ENCODE results near the gene CAPZA2. TPM values are rescaled to one million over a fixed set of nuclear protein-coding genes. Genes with fewer than 3 reads are reported as not detected.
A peak's percentile ranks its signal among the peaks of the same experiment; 100 is the strongest.

CAPZA2 gene
- total RNA-seq, 1 experiment from 2014 or later = 132 TPM

GRCh38 chr7:116859323-116859722 is 3.1 kb upstream of the CAPZA2 start:
- DNase-seq (ENCODE audit: extremely low read depth, low read depth) = no peak

DNA sequence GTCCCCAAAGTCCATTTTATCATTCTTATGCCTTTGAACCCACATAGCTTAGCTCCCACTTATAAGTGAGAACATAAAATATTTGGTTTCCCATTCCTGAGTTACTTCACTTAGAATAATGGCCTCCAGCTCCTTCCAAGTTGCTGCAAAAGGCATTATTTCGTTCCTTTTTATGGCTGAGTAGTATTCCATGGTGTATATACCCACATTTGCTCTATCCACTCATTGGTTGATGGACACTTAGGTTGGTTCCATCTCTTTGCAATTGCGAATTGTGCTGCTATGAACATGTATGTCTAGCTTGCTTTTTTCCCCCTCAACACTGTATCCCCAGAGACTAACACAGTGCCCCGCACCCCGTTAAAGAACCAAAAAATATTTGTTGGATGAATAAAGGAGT is 670 bp upstream of the CAPZA2 start:
- no peak for DNase-seq (ENCODE audit: extremely low read depth, low read depth)

DNA sequence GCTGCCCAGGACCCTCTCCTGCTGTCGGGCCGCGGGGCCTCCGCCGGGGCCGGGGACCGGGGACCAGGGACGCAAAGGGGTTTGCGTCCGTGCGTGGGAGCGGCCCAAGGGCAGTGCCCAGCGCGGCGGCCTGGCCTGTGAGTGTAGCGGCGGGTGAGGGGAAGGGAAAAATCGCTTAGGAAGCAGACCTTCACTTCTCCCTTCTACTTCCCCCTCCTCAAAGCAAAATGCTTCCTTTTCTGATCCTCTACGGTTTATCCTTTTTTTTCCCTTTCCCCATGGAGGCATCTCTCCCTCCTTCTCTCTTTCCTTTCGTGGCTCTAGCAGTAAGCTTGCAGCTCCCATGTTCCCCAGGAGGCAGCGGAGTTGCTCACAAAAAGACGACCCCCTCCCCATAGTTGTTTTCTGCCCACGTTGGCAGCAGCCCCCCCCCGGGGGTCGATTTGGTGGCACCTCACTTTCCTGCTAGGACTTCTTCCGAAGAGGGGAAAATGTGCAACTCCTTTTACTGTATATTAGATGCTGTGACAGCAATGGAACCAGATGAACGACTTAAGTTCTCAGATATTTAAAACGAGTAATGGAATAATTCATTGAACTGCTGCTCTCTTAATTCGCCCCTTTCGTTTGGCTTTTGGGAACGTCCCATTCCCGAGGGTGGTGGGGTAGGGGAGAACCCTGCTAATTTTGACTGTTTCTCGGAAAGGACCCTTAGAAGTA is 724 bp downstream of the CAPZA2 start:
- peak; percentile 8 for DNase-seq (ENCODE audit: extremely low read depth, low read depth)

DNA sequence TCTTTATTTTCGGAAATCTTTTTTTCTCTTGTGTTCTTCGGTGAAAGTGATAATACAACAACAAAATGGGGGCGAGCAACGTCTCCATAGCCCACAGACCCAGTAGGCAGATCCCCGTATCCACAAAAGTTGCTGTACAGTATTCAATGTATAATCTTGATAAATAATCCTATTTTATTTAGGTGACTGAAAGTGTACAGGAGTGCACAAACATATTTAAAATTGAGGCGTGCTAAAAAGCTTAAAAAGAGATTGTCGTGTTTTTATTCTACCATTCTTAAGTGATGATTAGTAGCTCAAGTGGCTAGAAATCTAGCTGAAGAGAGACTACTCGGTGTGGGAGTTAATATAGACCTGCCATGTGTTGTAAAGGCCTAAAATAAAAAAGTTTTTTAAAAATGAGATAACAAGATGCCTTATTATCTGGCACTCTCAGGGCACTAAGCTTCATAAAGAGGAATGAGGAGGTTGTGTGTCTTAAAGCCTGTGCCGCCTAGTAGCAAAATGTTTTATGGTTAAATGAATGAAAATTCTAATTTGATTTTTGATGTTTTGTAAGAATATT is 1.6 kb downstream of the CAPZA2 start:
- DNase-seq (ENCODE audit: extremely low read depth, low read depth) = no peak

DNA sequence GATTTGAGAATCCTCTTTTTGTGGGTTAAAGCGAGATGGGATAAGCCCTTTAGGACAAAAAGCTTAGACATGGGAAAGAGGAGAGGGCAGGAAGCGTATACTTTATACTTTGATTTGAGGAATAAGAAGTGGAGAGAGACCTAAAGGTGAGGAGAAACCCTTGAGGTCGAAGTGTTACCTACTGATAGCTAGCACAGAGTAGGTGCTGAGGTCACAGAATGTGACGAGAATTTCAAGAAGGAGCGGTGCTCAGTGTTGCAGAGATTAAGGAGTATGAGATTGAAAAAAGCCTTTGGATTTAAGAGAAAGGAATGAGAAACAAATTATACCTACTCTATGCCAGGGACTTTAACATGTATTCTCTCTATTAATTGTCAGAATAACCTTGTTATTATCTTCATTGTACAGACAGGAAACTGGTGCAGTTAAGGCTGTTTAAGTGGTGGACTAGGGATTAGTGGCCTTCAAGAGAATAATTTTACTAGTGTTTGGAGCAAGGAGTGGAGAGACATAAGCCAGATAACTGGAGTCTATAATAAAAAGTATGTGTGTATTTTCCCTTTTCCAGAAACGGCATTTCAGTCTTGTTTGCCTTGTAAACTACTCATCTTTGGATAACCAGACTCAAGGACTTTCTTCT is 8.8 kb downstream of the CAPZA2 start:
- DNase-seq (ENCODE audit: extremely low read depth, low read depth) = no peak

DNA sequence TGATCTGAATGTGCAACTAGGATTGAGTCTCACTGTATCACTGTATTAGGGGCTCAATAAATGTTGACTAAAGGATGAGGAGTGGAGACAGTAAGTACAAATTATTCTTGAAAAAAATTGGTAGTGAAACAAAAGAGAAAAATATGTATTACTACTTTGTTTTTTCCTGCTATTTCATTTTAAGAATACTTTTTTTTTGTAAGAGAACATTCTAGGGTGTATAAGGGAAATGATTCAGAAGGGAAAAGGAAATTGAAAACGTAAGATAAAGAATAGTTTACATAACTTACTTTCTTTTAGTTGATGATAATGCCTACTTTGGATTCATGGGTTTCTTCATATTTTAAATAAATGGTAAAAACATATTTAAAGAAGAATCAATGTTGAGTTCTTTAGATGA is 9.6 kb downstream of the CAPZA2 start:
- no peak for DNase-seq (ENCODE audit: extremely low read depth, low read depth)

DNA sequence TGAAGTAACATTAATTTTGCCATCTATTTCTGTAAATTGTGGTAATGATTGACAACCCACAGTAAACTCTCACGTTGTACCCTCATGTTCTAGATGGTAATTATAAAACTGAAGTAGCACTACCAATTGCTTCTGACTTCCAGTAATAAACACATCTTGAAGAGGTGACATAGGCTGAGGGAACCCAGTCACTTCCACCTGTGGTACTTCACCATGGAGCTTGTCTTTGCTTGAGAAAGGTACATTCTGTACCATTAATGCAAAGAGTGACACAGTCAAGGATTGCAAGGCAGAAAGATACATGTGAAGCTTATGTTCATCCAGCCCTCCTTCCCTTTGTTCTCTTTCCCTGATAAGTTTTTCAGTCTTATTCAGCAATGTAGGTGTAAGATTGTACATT is 11.2 kb downstream of the CAPZA2 start:
- no peak for DNase-seq (ENCODE audit: extremely low read depth, low read depth)

DNA sequence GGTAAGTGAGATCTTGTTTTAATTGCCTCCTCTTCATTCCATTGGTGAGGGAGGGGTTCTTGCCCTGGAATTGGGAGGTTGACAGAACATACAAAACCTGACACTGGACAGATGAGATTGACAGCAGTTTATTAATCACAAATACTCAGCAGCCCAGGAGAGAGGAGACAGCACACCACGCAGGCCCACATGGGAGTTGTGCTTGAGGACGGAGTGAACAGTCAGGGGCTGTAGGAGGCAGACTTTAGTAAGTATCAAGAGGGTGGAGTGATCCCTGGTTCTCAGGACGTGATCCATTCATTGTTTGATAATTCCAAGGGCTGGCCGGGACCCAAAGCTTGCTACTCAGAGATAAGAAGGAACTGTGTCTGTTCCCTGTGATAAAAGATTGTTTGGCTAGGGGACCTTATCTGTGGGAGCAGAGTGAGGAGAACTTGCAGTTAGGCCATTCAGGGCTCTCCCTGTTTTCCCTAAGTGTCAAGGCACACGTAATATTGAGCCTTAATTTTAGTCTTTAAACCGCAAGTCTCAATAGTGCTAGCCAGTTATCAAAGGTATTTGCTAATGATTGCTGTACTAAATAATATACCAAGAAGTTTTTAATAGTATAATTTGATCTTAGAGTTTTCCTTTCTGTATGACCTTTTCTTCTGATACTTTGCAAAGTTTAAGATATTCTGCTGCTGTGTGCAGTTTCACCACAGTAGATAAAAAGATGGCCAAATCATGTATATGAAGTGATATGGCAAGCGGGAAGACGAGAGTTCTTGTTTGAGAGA is 14.5 kb downstream of the CAPZA2 start:
- DNase-seq (ENCODE audit: extremely low read depth, low read depth) = no peak

- DNase-seq (ENCODE audit: extremely low read depth, low read depth) = no peak
Measured at GRCh38 chr7:116877443-116878217, 15.2 kb downstream of the CAPZA2 start.

DNA sequence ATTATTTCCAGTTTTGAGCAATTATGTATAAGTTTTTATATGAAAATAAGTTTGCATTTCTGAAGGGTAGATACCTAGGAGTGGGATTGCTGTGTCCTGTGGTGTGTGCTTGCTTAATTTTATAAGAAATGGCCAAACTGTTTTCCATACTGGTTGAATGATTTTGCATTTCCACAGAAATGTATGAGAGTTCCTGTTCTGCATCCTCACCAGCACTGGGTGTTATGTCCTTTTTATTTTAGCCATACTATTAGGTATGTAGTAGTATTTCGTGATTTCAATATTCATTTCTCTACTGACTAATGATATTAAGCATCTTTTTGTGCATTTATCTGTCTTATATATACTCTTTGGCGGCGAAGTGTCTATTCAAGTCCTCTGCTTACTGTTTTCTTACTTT is 22.3 kb downstream of the CAPZA2 start:
- DNase-seq (ENCODE audit: extremely low read depth, low read depth) = no peak

GRCh38 chr7:116885724-116886123 is 23.3 kb downstream of the CAPZA2 start:
- DNase-seq (ENCODE audit: extremely low read depth, low read depth) = no peak

DNA sequence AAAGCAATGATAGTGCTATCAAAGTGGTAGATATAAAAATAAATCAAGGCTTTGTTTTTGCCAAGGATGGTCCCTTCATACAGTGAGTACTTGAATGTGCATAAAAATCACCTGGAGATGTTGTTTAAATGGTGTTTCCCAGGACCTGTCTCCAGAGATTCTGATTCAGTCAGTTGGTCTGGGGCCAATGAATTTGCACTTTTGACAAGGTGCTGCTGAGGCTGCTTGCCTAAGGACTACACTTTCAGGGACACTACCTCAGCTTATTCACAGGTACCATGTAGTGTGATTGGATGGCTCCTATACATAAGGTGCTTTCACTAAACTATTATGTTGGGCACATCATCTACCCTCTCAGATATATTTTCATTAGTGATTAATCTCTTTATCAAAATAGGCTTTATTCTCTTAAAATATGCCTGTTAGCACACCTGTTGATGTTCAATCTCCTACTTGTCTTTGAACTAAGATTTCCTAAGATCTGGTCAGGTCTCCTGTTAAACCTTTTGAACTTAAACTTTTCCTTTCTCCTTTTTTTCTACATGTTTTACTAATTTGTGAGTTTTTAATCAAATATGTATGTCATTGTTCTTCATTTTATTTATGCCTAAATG is 24.3 kb downstream of the CAPZA2 start:
- no peak for DNase-seq (ENCODE audit: extremely low read depth, low read depth)

DNA sequence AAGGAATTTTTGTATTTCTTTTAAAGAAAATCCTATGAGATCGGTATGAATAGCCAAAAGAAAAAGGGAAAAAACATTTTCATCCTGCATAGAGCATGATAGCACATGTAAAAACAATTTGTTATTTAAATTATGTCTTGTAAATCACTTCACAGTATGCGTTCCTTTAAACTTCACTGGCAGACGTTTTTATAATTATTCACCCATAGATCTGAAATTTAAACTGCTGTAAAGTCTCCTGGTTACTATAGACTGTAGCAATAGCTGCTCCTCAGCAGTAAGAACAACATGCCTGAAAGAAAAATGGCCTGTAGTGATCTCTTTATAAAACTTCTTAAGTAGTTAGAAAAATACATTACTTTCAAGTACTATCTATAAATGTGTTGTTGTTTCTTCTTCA is 26.5 kb downstream of the CAPZA2 start:
- DNase-seq (ENCODE audit: extremely low read depth, low read depth) = no peak

DNA sequence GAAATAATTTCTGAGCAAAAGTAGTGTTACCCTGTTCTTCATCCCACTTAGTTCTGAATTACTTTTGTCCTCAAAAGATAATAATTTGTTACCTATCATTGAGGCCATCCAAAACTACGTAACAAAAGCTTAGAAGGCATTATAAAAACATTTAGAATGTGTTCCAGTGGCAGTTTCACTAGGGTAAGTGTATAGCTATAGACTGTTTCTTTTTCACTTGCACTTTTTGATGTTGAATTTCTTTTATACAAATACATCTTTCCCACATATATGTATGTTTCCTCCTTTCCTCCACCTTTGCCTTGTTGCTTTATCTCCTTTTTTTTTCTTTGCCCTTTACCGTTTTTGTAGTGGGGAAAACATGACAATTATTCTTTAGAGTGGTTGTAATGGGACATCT is 33.5 kb downstream of the CAPZA2 start:
- DNase-seq (ENCODE audit: extremely low read depth, low read depth) = no peak

DNA sequence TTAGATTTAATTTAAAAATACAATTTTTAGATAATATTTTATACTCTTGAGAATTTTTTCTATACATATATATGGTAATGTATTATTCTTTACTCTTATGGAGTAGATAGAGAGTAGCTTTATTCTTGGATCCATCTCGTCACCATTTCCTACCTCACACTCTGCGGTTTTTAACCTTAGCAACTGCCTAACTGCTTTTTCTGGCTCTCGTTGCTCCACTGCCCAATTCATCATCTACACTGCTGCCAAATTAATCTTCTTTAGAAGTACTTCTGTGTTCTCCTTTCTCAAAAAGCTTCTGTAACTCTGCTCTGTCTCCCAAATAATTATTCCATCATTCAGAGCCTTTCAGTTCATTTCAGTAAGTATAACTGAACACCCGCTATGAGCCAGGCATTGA is 35.3 kb downstream of the CAPZA2 start:
- DNase-seq (ENCODE audit: extremely low read depth, low read depth) = no peak

- DNase-seq (ENCODE audit: extremely low read depth, low read depth) = no peak
Measured at GRCh38 chr7:116899308-116899707, 36.9 kb downstream of the CAPZA2 start.

GRCh38 chr7:116901143-116901542 is 38.8 kb downstream of the CAPZA2 start:
- DNase-seq (ENCODE audit: extremely low read depth, low read depth) = no peak

DNA sequence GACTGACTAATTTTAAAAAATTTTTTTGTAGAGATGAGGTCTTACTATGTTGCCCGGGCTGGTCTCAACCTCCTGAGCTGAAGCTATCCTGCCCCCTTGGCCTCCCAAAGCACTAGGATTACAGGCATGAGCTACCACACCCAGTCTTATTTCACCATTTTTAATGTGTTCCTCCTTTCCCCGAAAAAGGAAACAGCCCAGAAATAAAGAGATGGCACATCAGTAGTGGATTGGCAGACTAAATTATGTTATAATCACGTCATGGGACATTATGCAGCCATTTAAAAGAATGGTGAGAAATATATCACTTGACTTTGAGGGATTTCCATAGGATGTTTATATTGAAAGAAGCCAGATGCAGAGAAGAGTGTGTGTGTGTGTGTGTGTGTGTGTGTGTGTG is 40.5 kb downstream of the CAPZA2 start:
- DNase-seq (ENCODE audit: extremely low read depth, low read depth) = no peak

GRCh38 chr7:116906391-116906790 is 44.0 kb downstream of the CAPZA2 start:
- no peak for DNase-seq (ENCODE audit: extremely low read depth, low read depth)

DNA sequence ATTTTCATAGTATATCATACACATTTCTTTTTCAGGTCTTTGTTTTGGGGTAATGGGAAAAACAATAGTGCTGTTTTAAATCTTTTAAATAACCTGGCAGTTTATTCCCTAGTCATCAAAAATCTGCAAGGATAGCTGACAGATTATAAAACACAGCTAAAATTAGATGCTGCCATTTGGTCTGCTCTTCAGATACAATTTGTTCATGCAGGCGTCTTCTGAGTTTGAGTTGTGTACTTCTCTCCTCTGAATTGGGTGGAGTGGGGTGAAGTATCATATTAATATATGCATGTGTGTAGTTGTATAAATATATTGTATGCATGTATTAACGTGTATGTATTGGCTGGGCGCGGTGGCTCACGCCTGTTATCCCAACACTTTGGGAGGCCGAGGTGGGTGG is 48.0 kb downstream of the CAPZA2 start:
- no peak for DNase-seq (ENCODE audit: extremely low read depth, low read depth)

All from NCI-H460 (cell line).